Panc1 (cell line): Measurements from ENCODE around the gene HLA-DRB1. TPM values are rescaled to one million over a fixed set of nuclear protein-coding genes. Genes with fewer than 3 reads are reported as not detected.

Experiments used
- ATAC-seq: fragments of 200-7000 bp; cut with Tn5 transposase; 2 replicates; pipeline ENCODE4 v1.9.1; 2020; ENCODE audit warnings: mild to moderate bottlenecking, moderate library complexity
- BruUV-seq: library from RNA; stranded (reverse); fragments of 400-500 nt; replicated peaks from 2 replicates; lab custom pipeline; 2021; lab: Mats Ljungman, UMichigan
- CTCF ChIA-PET: fragments of 300-600 bp; sonication (Branson Sonifier 250); formaldehyde crosslinking; loops from one replicate; lab custom pipeline; 2022; ENCODE audit warnings: antibody characterized with exemption; lab: Charles Lee
- POLR2A ChIA-PET: fragments of 300-600 bp; sonication (Branson Sonifier 250); formaldehyde crosslinking; loops from one replicate; lab custom pipeline; 2022; ENCODE audit warnings: antibody characterized with exemption; lab: Charles Lee
- DNase-seq: peaks from one replicate; pipeline ENCODE4 v3.0.0-alpha.2; 2010; ENCODE audit warnings: low read depth, low spot score
- H3K27ac ChIP-seq: 2 replicates; pipeline ENCODE4 v1.5.1; 2011; ENCODE audit warnings: mild to moderate bottlenecking, low read length, inconsistent platforms
- H3K27me3 ChIP-seq: fragments of 200-500 bp; sonication (Bioruptor generic); 2 replicates; pipeline ENCODE4 v1.6.0; 2014; ENCODE audit warnings: low read length, inconsistent platforms; ENCODE audit not compliant: control insufficient read depth, insufficient read depth
- H3K36me3 ChIP-seq: fragments of 200-500 bp; sonication (Bioruptor generic); 2 replicates; pipeline ENCODE4 v1.5.1; 2014; ENCODE audit warnings: inconsistent platforms, mild to moderate bottlenecking, low read length, moderate library complexity; ENCODE audit not compliant: control insufficient read depth, insufficient read depth
- H3K4me1 ChIP-seq: 2 replicates; pipeline ENCODE4 v1.5.1; 2011; ENCODE audit warnings: inconsistent platforms, mild to moderate bottlenecking, low read length, moderate library complexity; ENCODE audit not compliant: control insufficient read depth, insufficient read depth
- H3K4me3 ChIP-seq, 2 experiments: 2 replicates each; pipeline ENCODE4 v1.5.1; 2011 to 2012; ENCODE audit warnings: low read depth in 2 of 2, low read length in 2 of 2, mild to moderate bottlenecking in 2 of 2, inconsistent platforms in 1 of 2, moderate library complexity in 1 of 2
- H3K9me3 ChIP-seq: fragments of 200-500 bp; sonication (Bioruptor generic); 2 replicates; pipeline ENCODE4 v1.5.1; 2014; ENCODE audit warnings: low read depth, mild to moderate bottlenecking, inconsistent platforms, low read length, moderate library complexity; ENCODE audit not compliant: control insufficient read depth, insufficient read depth
- CTCF ChIP-seq: fragments of 450-650 bp; IDR thresholded peaks from 2 replicates; pipeline ENCODE4 v1.5.1; 2017; ENCODE audit warnings: mild to moderate bottlenecking
- POLR2AphosphoS5 ChIP-seq: IDR thresholded peaks from 2 replicates; pipeline ENCODE4 v1.6.1; 2012; ENCODE audit warnings: mild to moderate bottlenecking, low read depth, low read length, moderate library complexity
- REST ChIP-seq, 2 experiments: IDR thresholded peaks; 2 replicates each; pipeline ENCODE4 v1.6.1; 2011 to 2012; ENCODE audit warnings: low read depth in 2 of 2, control low read depth in 1 of 2, low read length in 1 of 2, mild to moderate bottlenecking in 1 of 2, moderate library complexity in 1 of 2; ENCODE audit not compliant: insufficient read depth in 1 of 2
- SIN3A ChIP-seq: IDR thresholded peaks from 2 replicates; pipeline ENCODE4 v1.6.1; 2012; ENCODE audit warnings: low read depth, mild to moderate bottlenecking, low read length, moderate library complexity, borderline replicate concordance; ENCODE audit not compliant: insufficient read depth
- TCF7L2 ChIP-seq: IDR thresholded peaks from 2 replicates; pipeline ENCODE4 v1.6.1; 2011; ENCODE audit warnings: mild to moderate bottlenecking, low read depth, low read length, inconsistent platforms
- in situ Hi-C: cut with HindIII; loops from 2 replicates; pipeline ENCODE4 v1.10.0; 2016; ENCODE audit warnings: low sequenced_read_pairs, low pct_unique_long_range_greater_than_20kb
- intact Hi-C: fragments of 100-400 bp; cut with micrococcal nuclease; formaldehyde crosslinking; loops from one replicate; pipeline ENCODE4 v1.10.0; 2022; ENCODE audit not compliant: unreplicated experiment
- total RNA-seq: library from RNA; stranded (reverse); gene quantifications from one replicate; pipeline ENCODE4 v1.2.1, GENCODE V29; 2021; ENCODE audit not compliant: unreplicated experiment

The HLA-DRB1 gene
- total RNA-seq, 1 experiment from 2014 or later = 1.1 TPM

GRCh38 chr6:32570363-32570905, 19.2 kb downstream of the HLA-DRB1 start:
- no peak overlapping the region for H3K27ac ChIP-seq
- ChIA-PET CTCF (no interaction called here), POLR2A (no interaction called here)
- no TSS peak for BruUV-seq
- no peaks in the 10 kb centered on the region for H3K4me1 ChIP-seq
- no peak overlapping the region for H3K4me3 ChIP-seq
- no peaks in the 10 kb centered on the region for H3K36me3 ChIP-seq
- intact Hi-C loops = no loop called here
- no peaks in the 10 kb centered on the region for H3K9me3 ChIP-seq
- H3K27me3 ChIP-seq = no peaks in the 10 kb centered on the region
- ATAC-seq (no peak), DNase-seq (no peak)
- no peak for TF ChIP-seq TCF7L2
- no peak for TF ChIP-seq SIN3A
- no peak for TF ChIP-seq CTCF
- no peak for TF ChIP-seq POLR2AphosphoS5
- no peak for TF ChIP-seq REST (IDR thresholded peaks at IDR 0.05; ENCODE audit: insufficient read depth in 1 of 2, low read depth in 2 of 2, low read length in 1 of 2)
- in situ Hi-C loops = no loop called here

- Histone ChIP-seq H3K27ac (no peak overlapping the region), H3K9me3 (no peaks in the 10 kb centered on the region), H3K27me3 (no peaks in the 10 kb centered on the region), H3K36me3 (no peaks in the 10 kb centered on the region), H3K4me3 (no peak overlapping the region), H3K4me1 (no peaks in the 10 kb centered on the region)
- ATAC-seq = no peak
- BruUV-seq = no TSS peak
- no peak for DNase-seq
- ChIA-PET POLR2A (no interaction called here), CTCF (no interaction called here)
- in situ Hi-C loops = no loop called here
- TF ChIP-seq SIN3A (no peak), REST (IDR thresholded peaks at IDR 0.05; ENCODE audit: insufficient read depth in 1 of 2, low read depth in 2 of 2, low read length in 1 of 2) (no peak), CTCF (no peak), TCF7L2 (no peak), POLR2AphosphoS5 (no peak)
- intact Hi-C loops = no loop called here
Observed at GRCh38 chr6:32568561-32568960, 21.1 kb downstream of the HLA-DRB1 start.
